GM10847 (cell line): ENCODE results near the gene RASGRP3.

ENCODE experiments used
- POLR2A ChIP-seq: IDR thresholded peaks from 2 replicates; pipeline ENCODE4 v1.6.1; 2011; ENCODE audit not compliant: insufficient read length; ENCODE audit errors: extremely low read depth

Gene RASGRP3

GRCh38 chr2:33606100-33606499 lies 129.7 kb downstream of the RASGRP3 start:
- no peak for TF ChIP-seq POLR2A

- no peak for TF ChIP-seq POLR2A
These were observed 130.2 kb downstream of the RASGRP3 start for GRCh38 chr2:33606622-33607021.

GRCh38 chr2:33607251-33607721 lies 130.8 kb downstream of the RASGRP3 start:
- no peak for TF ChIP-seq POLR2A

- no peak for TF ChIP-seq POLR2A
These were observed 131.5 kb downstream of the RASGRP3 start for GRCh38 chr2:33607905-33608304.

GRCh38 chr2:33614190-33614589 lies 137.7 kb downstream of the RASGRP3 start:
- no peak for TF ChIP-seq POLR2A
